ENCODE results near the gene STEAP3. TPM values are rescaled to one million over a fixed set of nuclear protein-coding genes. Genes with fewer than 3 reads are reported as not detected.

STEAP3 gene
- polyA plus RNA-seq, 1 donor from 2014 or later, result 1.2 TPM

Other genes starting within 250 kb of the STEAP3 start
- not detected for gene C1QL2, start 65.1 kb upstream of the STEAP3 start, polyA plus RNA-seq
- 19.5 TPM for gene C2orf76, start 143.0 kb downstream of the STEAP3 start, polyA plus RNA-seq
- 298 TPM for gene DBI, start 143.1 kb downstream of the STEAP3 start, polyA plus RNA-seq
- not detected for gene TMEM37, start 208.0 kb downstream of the STEAP3 start, polyA plus RNA-seq

All from IgD-negative memory B cell (primary cell).